GM18909 (cell line): ENCODE data around the gene ITGB4.
"Not testable (repeated sequence)": the region's sequence is repeated elsewhere in the genome, so short reads cannot be mapped to it uniquely, and the experiment has no call there.

Experiments
- ATAC-seq: cut with Tn5 transposase; IDR thresholded peaks from one replicate; pipeline ENCODE4 v1.9.1; 2021; ENCODE audit warnings: mild to moderate bottlenecking; ENCODE audit not compliant: unreplicated experiment, poor library complexity

Gene ITGB4

GRCh38 chr17:75751676-75752404 lies 30.6 kb downstream of the ITGB4 start:
- ATAC-seq: no peak

GRCh38 chr17:75752405-75752709 lies 31.1 kb downstream of the ITGB4 start:
- no peak for ATAC-seq

- ATAC-seq: no peak
Measured at GRCh38 chr17:75752802-75753513, 31.7 kb downstream of the ITGB4 start.

- ATAC-seq: peak; percentile 64
Measured at GRCh38 chr17:75753514-75754377, 32.5 kb downstream of the ITGB4 start.

GRCh38 chr17:75754378-75755204 lies 33.3 kb downstream of the ITGB4 start:
- ATAC-seq: no peak

GRCh38 chr17:75755205-75755901 lies 34.1 kb downstream of the ITGB4 start:
- ATAC-seq: no peak

- no peak for ATAC-seq
Measured at GRCh38 chr17:75755990-75756389, 34.7 kb downstream of the ITGB4 start.

GRCh38 chr17:75756451-75757085 lies 35.3 kb downstream of the ITGB4 start:
- ATAC-seq: no peak

- no peak for ATAC-seq
Measured at GRCh38 chr17:75757086-75757681, 35.9 kb downstream of the ITGB4 start.

GRCh38 chr17:75758131-75758905 lies 37.1 kb downstream of the ITGB4 start:
- no peak for ATAC-seq

GRCh38 chr17:75759457-75759856 lies 38.2 kb downstream of the ITGB4 start:
- ATAC-seq: no peak

- not testable (repeated sequence) for ATAC-seq
Measured at GRCh38 chr17:75759978-75760640, 38.9 kb downstream of the ITGB4 start.

- ATAC-seq: no peak
Measured at GRCh38 chr17:75762513-75763268, 41.4 kb downstream of the ITGB4 start.

- no peak for ATAC-seq
Measured at GRCh38 chr17:75763269-75763607, 42.0 kb downstream of the ITGB4 start.

- no peak for ATAC-seq
Measured at GRCh38 chr17:75763613-75764416, 42.6 kb downstream of the ITGB4 start.

- ATAC-seq: no peak
Measured at GRCh38 chr17:75764417-75764710, 43.1 kb downstream of the ITGB4 start.
